Neural progenitor cell (in vitro differentiated cells): ENCODE measurements around the gene MYBBP1A.

Source experiments
- EZH2 ChIP-seq: fragments of 200-600 bp; sonication (generic); IDR thresholded peaks from 2 replicates; pipeline ENCODE4 v1.6.1; 2017; ENCODE audit warnings: antibody characterized with exemption, mild to moderate bottlenecking, moderate library complexity
- EZH2phosphoT487 ChIP-seq: fragments of 200-600 bp; sonication (generic); IDR thresholded peaks from 2 replicates; pipeline ENCODE4 v1.6.1; 2017; ENCODE audit warnings: antibody characterized with exemption
- TF ChIP-seq, protein P1 (sequence below): fragments of 200-600 bp; sonication (generic); IDR thresholded peaks from 2 replicates; pipeline ENCODE4 v1.5.1; 2017; ENCODE audit warnings: antibody characterized with exemption, mild to moderate bottlenecking

DNA sequence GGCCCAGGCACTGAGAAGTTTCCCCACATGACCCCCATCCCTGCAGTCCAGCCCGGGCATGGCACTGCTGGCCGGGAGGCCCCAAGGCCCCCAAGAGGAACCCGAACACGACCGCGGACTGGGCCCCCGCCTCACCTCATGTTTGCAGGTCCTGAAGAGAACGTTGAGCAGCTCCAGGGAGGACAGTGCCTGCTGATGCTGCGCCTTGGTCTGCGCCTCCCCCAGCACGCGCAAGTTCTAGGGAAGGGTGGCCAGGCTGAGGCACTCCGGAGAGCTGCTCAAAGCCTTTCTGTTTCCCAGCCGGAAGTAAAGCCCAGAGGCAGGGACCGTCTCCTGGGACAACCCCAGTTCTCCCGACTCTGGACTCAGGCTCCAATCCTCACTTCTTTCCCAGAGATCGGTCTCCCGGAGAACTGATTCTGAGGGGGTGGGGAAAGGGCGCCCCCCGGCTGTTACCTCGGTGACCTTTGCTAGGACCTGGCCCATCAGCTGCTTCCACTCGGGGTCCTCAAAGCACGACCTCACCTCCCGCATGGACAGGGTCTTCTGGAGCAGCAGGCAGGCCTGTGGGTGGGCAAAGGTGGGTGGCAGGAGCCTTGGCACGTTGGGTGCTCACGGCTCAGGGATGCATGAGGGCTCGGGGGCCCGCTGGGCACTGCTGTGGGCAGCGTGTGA lies 13.7 kb downstream of the MYBBP1A start:
- TF ChIP-seq, protein P1, sequence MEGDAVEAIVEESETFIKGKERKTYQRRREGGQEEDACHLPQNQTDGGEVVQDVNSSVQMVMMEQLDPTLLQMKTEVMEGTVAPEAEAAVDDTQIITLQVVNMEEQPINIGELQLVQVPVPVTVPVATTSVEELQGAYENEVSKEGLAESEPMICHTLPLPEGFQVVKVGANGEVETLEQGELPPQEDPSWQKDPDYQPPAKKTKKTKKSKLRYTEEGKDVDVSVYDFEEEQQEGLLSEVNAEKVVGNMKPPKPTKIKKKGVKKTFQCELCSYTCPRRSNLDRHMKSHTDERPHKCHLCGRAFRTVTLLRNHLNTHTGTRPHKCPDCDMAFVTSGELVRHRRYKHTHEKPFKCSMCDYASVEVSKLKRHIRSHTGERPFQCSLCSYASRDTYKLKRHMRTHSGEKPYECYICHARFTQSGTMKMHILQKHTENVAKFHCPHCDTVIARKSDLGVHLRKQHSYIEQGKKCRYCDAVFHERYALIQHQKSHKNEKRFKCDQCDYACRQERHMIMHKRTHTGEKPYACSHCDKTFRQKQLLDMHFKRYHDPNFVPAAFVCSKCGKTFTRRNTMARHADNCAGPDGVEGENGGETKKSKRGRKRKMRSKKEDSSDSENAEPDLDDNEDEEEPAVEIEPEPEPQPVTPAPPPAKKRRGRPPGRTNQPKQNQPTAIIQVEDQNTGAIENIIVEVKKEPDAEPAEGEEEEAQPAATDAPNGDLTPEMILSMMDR, result peak; percentile 32
- TF ChIP-seq EZH2, result no peak
- no peak for TF ChIP-seq EZH2phosphoT487
